Activated naive CD4-positive, alpha-beta T cell treated with anti-CD3 and anti-CD28 coated beads for 36 hours (primary cell): ENCODE data around the gene ZSWIM3. TPM values are rescaled to one million over a fixed set of nuclear protein-coding genes. Genes with fewer than 3 reads are reported as not detected.

ENCODE experiments used
- CTCF ChIA-PET: fragments of 350-600 bp; sonication (Branson Sonifier 250); formaldehyde crosslinking; loops from one replicate; lab custom pipeline; 2021; ENCODE audit warnings: antibody characterized with exemption; lab: Charles Lee
- DNase-seq: peaks from one replicate; pipeline ENCODE4 v3.0.0-alpha.2; 2020
- H3K27ac Mint-ChIP-seq: one replicate; pipeline ENCODE4 v1.8.0; 2021; ENCODE audit warnings: mild to moderate bottlenecking, mixed read lengths
- H3K27me3 Mint-ChIP-seq: one replicate; pipeline ENCODE4 v1.8.0; 2021; ENCODE audit warnings: low read depth, mixed read lengths
- H3K36me3 Mint-ChIP-seq: one replicate; pipeline ENCODE4 v1.8.0; 2021; ENCODE audit warnings: low read depth, mixed read lengths
- H3K4me1 Mint-ChIP-seq: one replicate; pipeline ENCODE4 v1.8.0; 2021; ENCODE audit warnings: low read depth, mixed read lengths
- H3K4me3 Mint-ChIP-seq: one replicate; pipeline ENCODE4 v1.8.0; 2021; ENCODE audit warnings: mild to moderate bottlenecking, moderate library complexity, mixed read lengths
- H3K9me3 Mint-ChIP-seq: one replicate; pipeline ENCODE4 v1.8.0; 2021; ENCODE audit warnings: mixed read lengths
- intact Hi-C: fragments of 100-400 bp; cut with micrococcal nuclease; formaldehyde crosslinking; loops from one replicate; pipeline ENCODE4 v1.15.1; 2023
- total RNA-seq, 2 experiments: library from RNA; stranded (reverse); gene quantifications; one replicate each; pipeline ENCODE4 v1.2.3, GENCODE V29; 2021

ZSWIM3 gene
- total RNA-seq, 2 experiments from 2014 or later = 3.3 to 3.7 TPM

DNA sequence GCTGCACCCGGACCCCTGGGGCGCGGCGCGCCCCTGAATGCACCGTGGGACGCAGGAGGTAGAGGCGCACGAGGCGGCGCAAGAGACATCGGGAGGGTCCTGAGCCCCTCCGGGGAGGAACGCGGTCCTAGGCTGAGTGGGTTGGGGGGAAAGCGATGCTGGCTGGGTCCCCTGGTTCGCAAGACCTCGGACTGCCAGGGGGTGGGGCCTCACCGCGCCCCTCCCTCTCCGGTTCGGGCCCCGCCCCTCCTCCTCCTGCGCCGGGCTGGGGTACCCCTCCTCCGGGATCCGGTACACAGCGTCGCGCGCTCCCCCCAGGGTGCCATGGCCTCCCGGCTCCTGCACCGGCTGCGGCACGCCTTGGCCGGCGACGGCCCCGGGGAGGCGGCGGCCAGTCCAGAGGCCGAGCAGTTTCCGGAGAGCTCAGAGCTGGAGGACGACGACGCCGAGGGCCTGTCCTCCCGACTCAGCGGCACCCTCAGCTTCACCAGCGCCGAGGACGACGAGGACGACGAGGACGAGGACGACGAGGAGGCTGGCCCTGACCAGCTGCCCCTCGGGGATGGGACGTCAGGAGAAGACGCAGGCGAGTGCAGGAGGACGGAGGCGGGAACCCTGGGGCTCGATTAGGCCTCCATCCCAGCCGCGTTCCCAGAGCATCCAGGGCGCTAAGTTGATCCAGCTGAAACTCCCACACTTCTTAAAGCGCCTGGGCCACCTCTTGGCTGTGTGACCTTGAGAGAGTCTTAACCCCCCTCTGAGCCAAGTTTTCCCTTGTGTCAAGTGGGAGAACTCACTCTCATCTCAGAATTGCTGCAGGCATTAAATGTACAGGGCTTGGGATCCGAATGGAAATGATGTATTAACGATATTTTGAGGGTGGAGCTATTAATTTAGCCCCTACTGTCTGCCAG is 23.3 kb upstream of the ZSWIM3 start:
- CTCF ChIA-PET = interaction anchor here (1.8 to 2.5 kb wide), 2 partner anchors 10 to 63 kb away, joined by 3 to 9 read pairs; no protein-coding TSS in a partner anchor
- Mint-ChIP-seq H3K4me3 (peak overlapping the region; percentile 75), H3K36me3 (no peaks in the 10 kb centered on the region), H3K27me3 (no peaks in the 10 kb centered on the region), H3K9me3 (no peaks in the 10 kb centered on the region), H3K27ac (no peak overlapping the region), H3K4me1 (peaks cover 11% of the 10 kb centered on the region)
- DNase-seq = peak; percentile 46
- intact Hi-C loops = loop anchor here (1.0 to 2.0 kb wide), 2 partner anchors 23 to 57 kb away; partner anchors contain the start of genes ACOT8, CTSA, NEURL2 and ZSWIM3

DNA sequence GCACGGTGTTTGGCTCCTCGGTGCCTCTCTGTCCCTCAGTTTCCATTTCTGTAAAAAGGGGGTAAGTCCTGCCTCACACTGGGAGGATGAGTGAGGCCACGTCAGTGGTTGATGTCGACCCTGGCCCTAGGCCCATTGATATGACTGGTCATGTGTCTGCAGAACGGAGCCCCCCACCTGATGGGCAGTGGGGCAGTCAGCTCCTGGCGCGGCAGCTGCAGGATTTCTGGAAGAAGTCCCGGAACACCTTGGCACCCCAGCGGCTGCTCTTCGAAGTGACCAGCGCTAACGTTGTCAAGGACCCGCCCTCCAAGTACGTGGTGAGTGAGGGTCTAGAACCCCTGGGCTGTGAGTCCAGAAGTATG is 22.6 kb upstream of the ZSWIM3 start:
- CTCF ChIA-PET = no interaction called here

GRCh38 chr20:45835329-45835765 is 22.1 kb upstream of the ZSWIM3 start:
- DNase-seq = no peak
- Mint-ChIP-seq H3K4me1 (peaks cover 11% of the 10 kb centered on the region), H3K4me3 (peak overlapping the region; percentile 62), H3K27ac (no peak overlapping the region), H3K27me3 (no peaks in the 10 kb centered on the region), H3K36me3 (no peaks in the 10 kb centered on the region), H3K9me3 (no peaks in the 10 kb centered on the region)
- intact Hi-C loops = no loop called here
- CTCF ChIA-PET = no interaction called here

More for the DNA sequence above, 22.6 kb upstream of the ZSWIM3 start:
- Mint-ChIP-seq H3K4me3 (peak overlapping the region; percentile 62), H3K36me3 (no peaks in the 10 kb centered on the region), H3K9me3 (no peaks in the 10 kb centered on the region), H3K4me1 (peaks cover 11% of the 10 kb centered on the region), H3K27me3 (no peaks in the 10 kb centered on the region), H3K27ac (no peak overlapping the region)
- DNase-seq = no peak
- intact Hi-C loops = loop anchor here (1.0 kb wide), 1 partner anchor 23 kb away; the partner anchor contains the start of genes ACOT8 and ZSWIM3

GRCh38 chr20:45835825-45836224 is 21.6 kb upstream of the ZSWIM3 start:
- no peaks in the 10 kb centered on the region for H3K9me3 Mint-ChIP-seq
- CTCF ChIA-PET = interaction anchor here (0.7 kb wide), 1 partner anchor 12 kb away, joined by 3 read pairs; no protein-coding TSS in a partner anchor
- peaks cover 11% of the 10 kb centered on the region for H3K4me1 Mint-ChIP-seq
- DNase-seq = no peak
- intact Hi-C loops = no loop called here
- no peaks in the 10 kb centered on the region for H3K27me3 Mint-ChIP-seq
- H3K27ac Mint-ChIP-seq = peak overlapping the region; percentile 53
- no peak overlapping the region for H3K4me3 Mint-ChIP-seq
- H3K36me3 Mint-ChIP-seq = no peaks in the 10 kb centered on the region

DNA sequence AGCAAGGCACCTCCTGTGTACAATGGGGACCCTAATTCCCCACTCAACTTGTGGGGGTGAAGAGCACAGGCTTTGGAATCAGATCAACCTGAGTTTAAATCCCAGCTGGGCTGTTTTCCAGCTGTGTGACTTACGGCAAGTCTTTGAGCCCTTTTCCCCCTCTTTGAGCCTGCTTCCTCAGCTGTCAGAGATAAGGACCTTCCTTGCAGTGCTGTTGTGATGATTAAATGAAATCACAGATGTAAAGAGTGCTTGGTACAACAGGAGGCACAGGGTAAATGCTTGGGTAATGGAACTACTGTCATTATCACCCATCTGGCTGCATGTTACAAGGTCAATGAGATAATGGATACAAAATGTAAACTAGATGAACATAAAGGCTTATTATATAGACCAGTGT is 20.6 kb upstream of the ZSWIM3 start:
- no peaks in the 10 kb centered on the region for H3K36me3 Mint-ChIP-seq
- no peak for DNase-seq
- no peaks in the 10 kb centered on the region for H3K27me3 Mint-ChIP-seq
- intact Hi-C loops = no loop called here
- no peaks in the 10 kb centered on the region for H3K9me3 Mint-ChIP-seq
- H3K27ac Mint-ChIP-seq = no peak overlapping the region
- no peak overlapping the region for H3K4me3 Mint-ChIP-seq
- CTCF ChIA-PET = interaction anchor here (0.9 kb wide), 1 partner anchor 133 kb away, joined by 3 read pairs; no protein-coding TSS in a partner anchor
- peaks cover 11% of the 10 kb centered on the region for H3K4me1 Mint-ChIP-seq

- H3K4me1 Mint-ChIP-seq = no peaks in the 10 kb centered on the region
- DNase-seq = no peak
- H3K27ac Mint-ChIP-seq = no peak overlapping the region
- no peak overlapping the region for H3K4me3 Mint-ChIP-seq
- no peaks in the 10 kb centered on the region for H3K9me3 Mint-ChIP-seq
- H3K27me3 Mint-ChIP-seq = no peaks in the 10 kb centered on the region
- no peaks in the 10 kb centered on the region for H3K36me3 Mint-ChIP-seq
- CTCF ChIA-PET = no interaction called here
- intact Hi-C loops = no loop called here
Observed at GRCh38 chr20:45840700-45841198, 16.7 kb upstream of the ZSWIM3 start.

DNA sequence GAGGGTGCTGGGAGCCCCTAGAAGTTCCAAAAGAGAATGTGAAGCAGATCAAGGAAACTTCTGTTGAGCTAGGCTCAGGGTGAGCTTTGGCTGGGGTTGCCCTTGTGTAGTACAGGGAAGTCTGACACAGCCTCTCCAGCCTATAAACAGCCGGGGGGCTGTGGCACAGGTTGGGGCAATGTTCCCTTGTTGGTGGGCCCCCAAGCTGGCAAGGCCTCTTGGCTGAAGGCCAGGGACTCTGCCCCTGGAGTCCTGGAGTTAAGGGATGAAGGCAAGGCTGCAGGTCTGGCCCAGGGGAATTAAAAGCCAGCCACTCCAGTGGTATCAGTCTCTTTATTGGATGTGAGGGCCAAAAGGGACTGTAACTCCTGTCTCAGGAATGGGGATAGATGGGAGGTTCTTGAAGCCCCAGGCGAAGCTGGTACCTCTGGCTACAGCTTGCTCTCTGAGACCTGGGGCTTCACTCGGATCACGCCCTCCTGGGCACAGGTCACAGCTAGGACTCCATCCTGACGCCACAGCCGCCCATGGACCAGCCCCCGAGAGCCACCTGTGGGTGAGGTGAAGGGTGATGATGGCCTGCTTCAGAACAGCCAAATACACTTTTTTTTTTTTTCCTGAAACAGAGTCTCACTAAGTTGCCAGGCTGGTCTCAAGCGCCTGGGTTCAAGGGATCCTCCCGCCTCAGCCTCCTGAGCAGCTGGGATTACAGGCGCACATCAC is 15.8 kb upstream of the ZSWIM3 start:
- CTCF ChIA-PET = interaction anchor here (1.3 kb wide), 1 partner anchor 43 kb away, joined by 3 read pairs; no protein-coding TSS in a partner anchor
- Mint-ChIP-seq H3K4me1 (no peaks in the 10 kb centered on the region), H3K27ac (no peak overlapping the region), H3K27me3 (no peaks in the 10 kb centered on the region), H3K9me3 (no peaks in the 10 kb centered on the region), H3K36me3 (peaks cover 2% of the 10 kb centered on the region), H3K4me3 (no peak overlapping the region)
- intact Hi-C loops = no loop called here
- no peak for DNase-seq

GRCh38 chr20:45842169-45842812 is 15.1 kb upstream of the ZSWIM3 start:
- no peaks in the 10 kb centered on the region for H3K4me1 Mint-ChIP-seq

DNA sequence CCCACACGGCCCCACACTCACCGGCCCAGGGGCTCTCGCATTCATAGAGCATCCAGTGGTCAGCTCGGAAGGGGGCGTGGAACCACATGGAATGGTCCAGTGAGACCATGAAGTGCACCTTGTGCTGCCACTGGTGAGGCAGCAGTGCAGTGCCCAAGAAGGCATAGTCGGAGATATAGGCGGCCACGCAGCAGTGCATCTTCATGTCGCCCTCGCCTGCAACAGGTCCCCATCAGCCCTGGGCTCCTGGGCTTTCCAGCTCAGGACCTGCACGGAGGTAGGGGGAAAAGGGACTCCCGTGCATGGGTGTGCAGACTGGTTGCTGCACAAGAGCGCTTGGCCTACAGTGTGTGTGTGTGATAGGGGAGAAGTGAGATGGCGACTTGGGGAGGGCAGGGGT is 13.9 kb upstream of the ZSWIM3 start:
- Mint-ChIP-seq H3K27me3 (no peaks in the 10 kb centered on the region), H3K9me3 (no peaks in the 10 kb centered on the region), H3K27ac (no peak overlapping the region), H3K36me3 (peaks cover 2% of the 10 kb centered on the region), H3K4me3 (no peak overlapping the region), H3K4me1 (no peaks in the 10 kb centered on the region)
- CTCF ChIA-PET = interaction anchor here (1.3 kb wide), 1 partner anchor 143 kb away, joined by 3 read pairs; no protein-coding TSS in a partner anchor
- no peak for DNase-seq
- intact Hi-C loops = no loop called here

More at GRCh38 chr20:45842169-45842812, 15.1 kb upstream of the ZSWIM3 start:
- CTCF ChIA-PET = interaction anchor here (1.3 kb wide), 1 partner anchor 44 kb away, joined by 3 read pairs; no protein-coding TSS in a partner anchor
- Mint-ChIP-seq H3K27ac (no peak overlapping the region), H3K9me3 (no peaks in the 10 kb centered on the region), H3K4me3 (no peak overlapping the region), H3K36me3 (peaks cover 2% of the 10 kb centered on the region), H3K27me3 (no peaks in the 10 kb centered on the region)
- intact Hi-C loops = no loop called here
- no peak for DNase-seq

DNA sequence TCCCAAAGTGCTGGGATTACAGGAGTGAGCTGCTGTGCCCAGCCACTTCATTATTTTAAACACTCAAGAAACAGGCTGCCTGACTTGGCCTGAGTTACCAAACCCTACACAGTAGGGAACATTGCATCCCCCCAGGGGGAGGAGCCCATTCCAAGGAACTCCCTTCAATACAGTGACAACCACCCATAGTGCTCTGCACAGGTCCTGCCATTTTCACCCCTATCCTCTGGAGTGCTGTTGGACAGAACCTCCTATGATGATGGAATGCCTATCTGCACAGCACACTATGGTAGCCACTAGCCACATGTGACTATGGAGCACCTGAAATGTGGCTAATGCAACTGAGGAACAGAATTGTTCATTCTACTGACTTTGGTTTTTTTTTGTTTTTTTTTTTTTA is 12.0 kb upstream of the ZSWIM3 start:
- Mint-ChIP-seq H3K4me3 (no peak overlapping the region), H3K9me3 (no peaks in the 10 kb centered on the region), H3K27ac (no peak overlapping the region), H3K27me3 (no peaks in the 10 kb centered on the region), H3K36me3 (peaks cover 5% of the 10 kb centered on the region), H3K4me1 (no peaks in the 10 kb centered on the region)
- DNase-seq = no peak
- intact Hi-C loops = no loop called here
- CTCF ChIA-PET = no interaction called here

DNA sequence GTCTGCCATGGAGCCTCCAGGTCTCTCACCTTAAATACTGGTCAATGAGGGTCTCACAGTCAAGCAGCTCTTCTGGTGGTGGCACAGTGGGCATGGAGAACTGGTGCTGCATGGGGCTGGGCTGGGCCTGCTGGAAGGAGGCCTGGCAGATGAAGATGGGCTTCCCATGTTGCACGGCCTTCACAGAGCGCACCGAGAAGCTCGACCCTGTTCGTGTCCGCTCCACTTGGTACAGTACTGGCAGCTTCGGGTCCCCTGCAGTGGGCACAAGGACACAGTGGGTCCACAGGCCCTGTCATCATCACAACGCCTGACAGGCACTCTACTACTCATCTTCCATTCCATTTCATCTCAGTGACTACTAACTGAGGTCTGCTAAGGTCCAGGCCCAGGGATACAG is 9.0 kb upstream of the ZSWIM3 start:
- no peak overlapping the region for H3K4me3 Mint-ChIP-seq
- no peaks in the 10 kb centered on the region for H3K9me3 Mint-ChIP-seq
- intact Hi-C loops = no loop called here
- no peak for DNase-seq
- peaks cover under 1% of the 10 kb centered on the region for H3K4me1 Mint-ChIP-seq
- no peak overlapping the region for H3K27ac Mint-ChIP-seq
- H3K27me3 Mint-ChIP-seq = no peaks in the 10 kb centered on the region
- peaks cover 13% of the 10 kb centered on the region for H3K36me3 Mint-ChIP-seq
- CTCF ChIA-PET = no interaction called here
